ENCODE results near the gene ABI3.
A peak's percentile ranks its signal among the peaks of the same experiment; 100 is the strongest.

The ABI3 gene

DNA sequence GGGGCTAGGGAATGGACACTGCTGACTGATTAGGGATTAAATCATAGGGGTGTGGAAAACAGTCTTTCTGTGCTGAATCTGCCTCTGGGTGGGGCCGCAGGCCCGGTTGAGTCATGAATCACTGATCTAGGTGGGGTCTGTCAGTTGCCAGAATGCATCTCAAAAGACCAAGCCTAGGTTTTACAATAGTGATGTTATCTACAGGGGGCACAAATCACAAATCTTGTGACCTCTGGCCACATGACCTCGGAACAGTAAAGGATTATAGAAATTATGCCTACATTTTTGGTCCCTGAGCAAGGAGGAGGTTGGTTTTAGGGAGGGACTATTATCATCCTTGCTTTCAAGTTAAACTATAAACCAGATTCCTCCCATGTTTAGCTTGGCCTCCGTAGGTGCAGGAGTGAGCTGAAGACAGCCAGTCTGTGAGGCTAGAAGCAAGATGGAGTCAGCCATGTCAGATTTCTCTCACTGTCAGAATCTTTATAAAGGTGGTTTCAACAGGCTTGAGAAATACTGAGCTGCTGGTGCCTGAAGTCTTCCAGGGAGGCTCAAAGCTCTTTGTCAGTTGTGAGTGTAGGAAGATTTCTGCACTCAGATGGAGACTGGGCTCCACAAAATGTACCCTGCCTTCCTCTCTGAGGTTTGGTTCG is 13.0 kb upstream of the ABI3 start:
- DNase-seq (ENCODE audit: low spot score), result no peak

DNA sequence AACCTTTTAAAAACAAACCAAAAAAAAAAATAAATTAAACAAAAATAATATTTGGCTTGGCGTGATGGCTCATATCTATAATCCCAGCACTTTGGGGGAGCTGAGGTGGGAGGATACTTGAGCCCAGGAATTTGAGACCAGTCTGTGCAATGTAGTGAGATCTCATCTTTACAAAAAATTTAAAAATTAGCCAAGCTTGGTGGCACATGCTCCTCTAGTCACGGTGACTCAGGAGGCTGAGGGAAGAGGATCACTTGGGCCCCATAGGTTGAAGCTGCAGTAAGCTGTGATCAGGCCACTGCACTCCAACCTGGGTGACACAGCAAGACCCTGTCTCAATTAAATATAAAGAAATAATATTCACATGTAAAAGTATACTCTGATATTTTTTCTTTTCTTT is 12.3 kb upstream of the ABI3 start:
- DNase-seq (ENCODE audit: low spot score), result no peak

- no peak for DNase-seq (ENCODE audit: low spot score)
These were observed 10.0 kb upstream of the ABI3 start for GRCh38 chr17:49200423-49201083.

GRCh38 chr17:49201481-49201927 is 9.0 kb upstream of the ABI3 start:
- DNase-seq (ENCODE audit: low spot score), result no peak

DNA sequence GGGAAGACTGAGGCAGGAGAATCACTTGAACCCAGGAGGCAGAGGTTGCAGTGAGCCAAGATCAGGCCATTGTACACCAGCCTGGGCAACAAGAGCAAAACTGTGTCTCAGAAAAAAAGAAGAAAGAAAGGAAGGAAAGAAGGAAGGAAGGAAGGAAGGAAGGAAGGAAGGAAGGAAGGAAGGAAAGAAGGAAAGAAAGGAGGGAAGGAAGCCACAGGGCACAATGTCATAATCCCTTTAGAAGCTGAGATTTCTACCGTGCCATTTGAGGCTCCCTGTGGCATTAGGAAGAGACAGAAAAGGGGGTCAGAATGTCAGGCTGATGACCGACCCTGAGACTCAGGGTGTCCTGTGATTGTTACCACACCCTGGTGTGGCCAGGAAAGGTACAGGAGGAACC is 6.7 kb upstream of the ABI3 start:
- no peak for DNase-seq (ENCODE audit: low spot score)

- DNase-seq (ENCODE audit: low spot score), result peak; percentile 67
These were observed 6.0 kb upstream of the ABI3 start for GRCh38 chr17:49204516-49204915.

- DNase-seq (ENCODE audit: low spot score), result peak; percentile 29
These were observed 1.4 kb upstream of the ABI3 start for GRCh38 chr17:49209061-49209571.

DNA sequence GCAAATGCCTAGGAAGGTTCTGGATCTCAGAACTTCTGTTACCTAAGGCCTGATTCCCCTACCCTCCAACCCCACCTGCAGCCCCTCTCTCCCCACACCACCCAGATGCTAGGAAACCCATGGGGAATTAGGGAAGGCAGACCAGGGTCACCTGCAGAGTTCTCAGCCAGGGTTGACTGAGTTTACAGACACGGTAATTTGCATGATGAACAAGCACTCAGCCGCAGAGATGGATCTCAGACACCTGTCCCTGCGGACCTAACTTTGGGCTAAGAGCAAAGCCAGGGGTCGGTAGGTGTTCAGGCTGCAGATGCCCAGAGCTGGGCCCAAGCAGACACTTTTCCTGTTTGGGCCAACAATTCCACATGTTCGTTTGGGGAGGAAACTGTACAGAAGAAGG is 2.9 kb downstream of the ABI3 start:
- DNase-seq (ENCODE audit: low spot score), result no peak

DNA sequence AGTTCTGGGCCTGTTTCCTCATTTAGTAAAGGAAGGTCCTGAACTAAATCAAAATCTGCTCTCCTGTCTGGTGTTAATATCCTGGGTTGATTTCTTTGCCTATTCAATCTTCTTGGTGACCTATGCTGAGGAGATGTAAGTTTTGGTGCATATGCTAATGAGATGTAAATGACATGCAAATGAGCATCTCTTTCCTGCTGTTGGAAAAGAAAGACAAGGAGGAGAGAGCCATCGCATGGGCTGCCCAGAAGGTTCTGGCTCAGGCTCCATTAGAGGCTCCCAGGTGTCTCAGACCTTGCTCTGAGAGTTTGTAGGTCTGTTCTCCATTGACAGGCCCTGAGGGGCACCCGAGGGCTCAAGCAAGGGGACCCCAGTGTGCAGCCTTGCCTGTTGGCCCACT is 3.3 kb downstream of the ABI3 start:
- no peak for DNase-seq (ENCODE audit: low spot score)

DNA sequence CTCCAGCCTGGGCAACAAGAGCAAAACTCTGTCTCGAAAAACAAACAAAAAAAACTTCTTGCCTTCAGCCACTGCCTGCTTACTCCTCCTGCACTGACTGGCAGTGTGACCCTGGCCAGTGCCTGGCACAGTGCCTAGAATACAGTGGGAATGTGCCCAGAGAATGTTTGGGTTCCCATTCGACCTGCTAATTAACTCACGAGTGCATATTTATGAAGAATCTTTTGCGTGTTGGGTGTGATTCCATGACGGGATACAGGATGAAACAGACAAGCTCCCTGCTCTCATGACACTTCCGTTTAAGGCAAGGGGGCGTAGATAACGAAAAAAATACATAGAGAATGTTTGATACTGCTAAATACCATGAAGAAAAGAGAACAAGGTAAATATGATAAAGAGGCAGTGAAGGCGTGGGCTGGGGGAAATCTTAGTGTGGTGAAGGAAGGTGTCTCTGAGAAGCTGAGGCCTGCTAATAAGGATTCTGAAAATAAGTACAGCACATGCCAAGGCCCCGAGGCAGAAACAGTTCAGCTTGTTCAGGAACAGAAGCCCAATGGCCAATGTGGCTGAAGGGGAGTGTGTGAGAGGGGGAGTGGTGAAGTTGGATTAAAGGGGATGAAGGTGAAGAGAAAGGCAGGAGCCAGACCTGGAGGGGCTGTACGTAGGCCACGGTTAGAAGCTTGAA is 4.3 kb downstream of the ABI3 start:
- no peak for DNase-seq (ENCODE audit: low spot score)

- no peak for DNase-seq (ENCODE audit: low spot score)
These were observed 6.0 kb downstream of the ABI3 start for GRCh38 chr17:49216482-49216881.

GRCh38 chr17:49216953-49217650 is 6.6 kb downstream of the ABI3 start:
- no peak for DNase-seq (ENCODE audit: low spot score)

- no peak for DNase-seq (ENCODE audit: low spot score)
These were observed 7.3 kb downstream of the ABI3 start for GRCh38 chr17:49217651-49218413.

DNA sequence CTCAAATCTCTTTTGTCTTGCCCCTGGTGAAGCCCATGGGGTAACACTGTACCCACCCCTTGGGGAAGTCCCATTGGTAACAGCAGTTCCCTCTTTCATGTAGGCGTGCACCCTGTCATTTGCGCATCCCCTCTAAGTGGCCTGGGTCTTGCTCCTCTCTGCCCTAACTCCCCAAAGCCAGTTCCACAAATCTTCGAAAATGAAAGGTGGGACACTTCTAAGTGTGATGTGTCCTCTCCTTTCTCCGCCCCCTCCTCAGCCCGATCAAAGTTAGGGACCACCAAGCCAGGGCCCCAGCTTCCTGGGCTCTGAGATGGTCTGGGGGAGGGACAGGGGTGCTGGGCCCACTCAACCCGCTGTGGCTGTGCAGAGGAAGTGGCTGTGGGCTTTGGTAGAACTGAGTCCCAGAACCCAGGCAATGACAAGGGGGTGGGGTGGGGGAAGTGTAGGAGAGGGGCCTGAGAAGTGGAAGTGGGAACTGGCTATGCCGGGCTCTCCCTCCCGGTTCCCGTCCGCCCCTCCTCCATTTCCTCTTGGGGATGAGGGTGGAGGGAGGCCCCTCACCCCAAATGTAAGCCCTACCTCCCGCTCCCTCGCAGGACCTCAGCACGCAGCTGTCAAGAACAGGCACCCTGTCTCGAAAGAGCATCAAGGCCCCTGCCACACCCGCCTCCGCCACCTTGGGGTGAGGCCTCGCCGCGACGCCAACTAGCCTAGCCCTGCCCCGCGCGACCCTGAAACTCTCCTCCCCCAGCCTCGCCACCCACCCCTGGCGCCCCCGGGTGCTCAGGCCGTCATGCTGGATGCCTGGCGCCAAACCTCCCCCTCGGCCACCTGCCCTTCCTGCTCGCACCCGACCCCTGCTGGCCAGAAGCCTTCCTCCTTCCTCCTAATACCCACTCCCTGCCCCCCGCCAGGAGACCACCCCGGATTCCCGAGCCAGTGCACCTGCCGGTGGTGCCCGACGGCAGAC is 8.7 kb downstream of the ABI3 start:
- DNase-seq (ENCODE audit: low spot score), result no peak

- DNase-seq (ENCODE audit: low spot score), result no peak
These were observed 9.5 kb downstream of the ABI3 start for GRCh38 chr17:49219987-49220386.

DNA sequence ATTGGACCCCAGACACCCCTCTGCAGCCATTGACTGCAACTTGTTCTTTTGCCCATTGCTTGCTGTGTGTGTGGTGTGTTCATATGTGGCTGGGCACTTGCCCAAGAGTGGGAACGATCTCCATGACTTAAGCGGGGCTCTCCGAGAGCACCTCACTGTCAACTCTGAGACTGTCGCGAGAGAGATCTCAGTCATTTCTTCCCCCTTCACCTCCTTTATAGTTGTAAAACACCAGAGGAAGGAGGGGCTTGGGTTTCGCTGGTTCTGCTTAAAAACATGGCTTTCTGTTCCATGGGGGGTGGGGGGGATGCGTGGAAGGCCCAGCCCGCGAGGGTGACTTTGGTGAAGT is 12.6 kb downstream of the ABI3 start:
- DNase-seq (ENCODE audit: low spot score), result no peak

GRCh38 chr17:49223517-49224197 is 13.2 kb downstream of the ABI3 start:
- DNase-seq (ENCODE audit: low spot score), result peak; percentile 80

GRCh38 chr17:49224198-49224996 is 13.9 kb downstream of the ABI3 start:
- no peak for DNase-seq (ENCODE audit: low spot score)

GRCh38 chr17:49224997-49225337 is 14.5 kb downstream of the ABI3 start:
- DNase-seq (ENCODE audit: low spot score), result no peak

Measured in hepatic stellate cell (primary cell).